OCI-LY7 (cell line): Measurements from ENCODE around the gene NFATC4. TPM values are rescaled to one million over a fixed set of nuclear protein-coding genes. Genes with fewer than 3 reads are reported as not detected.

Experiments
- BruUV-seq: library from RNA; stranded (reverse); fragments of 400-500 nt; replicated peaks from 2 replicates; lab custom pipeline; 2021; lab: Mats Ljungman, UMichigan
- CTCF ChIA-PET: fragments of 300-600 bp; sonication (Branson Sonifier 250); formaldehyde crosslinking; loops from one replicate; lab custom pipeline; 2022; ENCODE audit warnings: antibody characterized with exemption; ENCODE audit not compliant: unreplicated experiment; lab: Charles Lee
- POLR2A ChIA-PET: fragments of 300-600 bp; sonication (Branson Sonifier 250); formaldehyde crosslinking; loops from one replicate; lab custom pipeline; 2022; ENCODE audit warnings: antibody characterized with exemption; lab: Charles Lee
- DNase-seq: peaks from one replicate; pipeline ENCODE4 v3.0.0-alpha.2; 2015; ENCODE audit warnings: low spot score
- H2AFZ ChIP-seq: fragments of 200-600 bp; sonication (generic), shearing (Covaris generic); 2 replicates; pipeline ENCODE4 v1.6.1; 2014; ENCODE audit warnings: mild to moderate bottlenecking, antibody characterized with exemption, low read length, moderate library complexity
- H3K27ac ChIP-seq: fragments of 200-600 bp; sonication (generic); 2 replicates; pipeline ENCODE4 v1.5.1; 2014; ENCODE audit warnings: mixed run types, low read depth, mild to moderate bottlenecking, moderate library complexity, low read length, inconsistent platforms; ENCODE audit not compliant: poor library complexity, severe bottlenecking
- H3K36me3 ChIP-seq: fragments of 200-600 bp; sonication (generic); 2 replicates; pipeline ENCODE4 v1.6.1; 2014; ENCODE audit warnings: mild to moderate bottlenecking, antibody characterized with exemption, low read length, moderate library complexity, mixed read lengths; ENCODE audit not compliant: insufficient read depth
- H3K4me1 ChIP-seq: fragments of 200-600 bp; sonication (generic); 2 replicates; pipeline ENCODE4 v1.5.1; 2014; ENCODE audit warnings: mild to moderate bottlenecking, low read length; ENCODE audit not compliant: insufficient read depth, poor library complexity, severe bottlenecking
- H3K4me2 ChIP-seq: fragments of 200-600 bp; sonication (generic); 2 replicates; pipeline ENCODE4 v1.6.1; 2014; ENCODE audit warnings: mild to moderate bottlenecking, low read length
- H3K4me3 ChIP-seq: fragments of 200-600 bp; sonication (generic); 2 replicates; pipeline ENCODE4 v1.5.1; 2014; ENCODE audit warnings: mild to moderate bottlenecking, low read depth, low read length; ENCODE audit not compliant: poor library complexity, severe bottlenecking
- H3K79me2 ChIP-seq: fragments of 200-600 bp; sonication (generic); 2 replicates; pipeline ENCODE4 v1.6.1; 2016; ENCODE audit warnings: low read depth, mild to moderate bottlenecking, low read length, moderate library complexity, mixed read lengths; ENCODE audit not compliant: insufficient read depth
- H3K9me2 ChIP-seq: fragments of 200-600 bp; sonication (generic); 2 replicates; pipeline ENCODE4 v1.6.1; 2016; ENCODE audit warnings: mild to moderate bottlenecking, low read length, mixed read lengths; ENCODE audit not compliant: insufficient read depth
- H3K9me3 ChIP-seq: fragments of 200-600 bp; sonication (generic); 2 replicates; pipeline ENCODE4 v1.6.1; 2014; ENCODE audit warnings: mild to moderate bottlenecking, mixed run types, low read length, mixed read lengths
- H4K20me1 ChIP-seq: fragments of 200-600 bp; sonication (generic); 2 replicates; pipeline ENCODE4 v1.6.1; 2014; ENCODE audit warnings: mild to moderate bottlenecking, antibody characterized with exemption, low read length, moderate library complexity, mixed read lengths; ENCODE audit not compliant: insufficient read depth
- EZH2phosphoT487 ChIP-seq: fragments of 200-600 bp; sonication (generic); IDR thresholded peaks from 2 replicates; pipeline ENCODE4 v1.6.1; 2018; ENCODE audit warnings: low read depth, borderline replicate concordance, mild to moderate bottlenecking, mixed run types, antibody characterized with exemption, low read length, moderate library complexity, mixed read lengths
- intact Hi-C: fragments of 100-400 bp; cut with micrococcal nuclease; formaldehyde crosslinking; loops from one replicate; pipeline ENCODE4 v1.10.0; 2022; ENCODE audit not compliant: unreplicated experiment
- total RNA-seq, 2 experiments: library from RNA; depleted of rRNA in 1 of 2; stranded (reverse); fragments of >200 nt in 1 of 2; shearing (Covaris generic) in 1 of 2; gene quantifications; 2 replicates each; pipeline ENCODE4 v1.2.3, GENCODE V29; 2014 to 2022
- TF ChIP-seq, protein P1 (sequence below): fragments of 200-600 bp; sonication (generic); conservative IDR thresholded peaks from 2 replicates; pipeline ENCODE4 v1.5.1; 2014; ENCODE audit warnings: mild to moderate bottlenecking, antibody characterized with exemption, low read length, moderate library complexity, mixed read lengths

The NFATC4 gene
- total RNA-seq, 2 experiments from 2014 or later = 72.2 to 96.6 TPM

DNA sequence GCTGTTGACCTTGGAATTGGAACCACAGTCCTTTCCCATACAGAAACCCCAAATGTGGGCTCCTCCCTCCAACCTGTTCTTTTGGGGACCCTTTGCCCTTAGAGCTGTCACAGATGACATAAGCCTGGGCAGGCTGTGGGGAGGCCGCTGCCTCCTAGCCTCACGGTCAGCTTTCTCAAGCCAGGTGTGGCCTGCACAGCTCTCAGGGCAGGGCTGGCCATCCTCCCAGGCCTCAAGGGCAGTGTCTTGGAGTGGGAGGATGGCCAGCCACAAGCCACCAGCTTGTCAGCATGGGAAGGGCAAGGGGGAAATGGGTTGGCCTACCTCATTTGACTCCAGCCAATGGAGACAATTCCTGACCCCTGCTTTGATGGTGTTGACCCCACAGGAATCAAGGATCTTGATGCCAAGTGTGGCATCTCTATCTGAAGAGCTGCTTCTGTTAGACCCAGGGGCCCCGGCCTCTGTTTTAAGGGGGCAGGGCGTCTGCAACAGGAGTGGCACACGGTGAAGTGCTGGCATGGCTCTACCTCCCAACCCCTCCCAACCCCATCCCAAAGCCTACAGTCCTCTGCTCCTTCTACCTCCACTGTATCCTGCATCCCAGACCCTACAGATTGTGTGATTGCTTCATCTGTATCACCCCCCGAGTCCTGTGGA is 50.0 kb downstream of the NFATC4 start:
- TF ChIP-seq EZH2phosphoT487 = no peak
- TF ChIP-seq, protein P1, sequence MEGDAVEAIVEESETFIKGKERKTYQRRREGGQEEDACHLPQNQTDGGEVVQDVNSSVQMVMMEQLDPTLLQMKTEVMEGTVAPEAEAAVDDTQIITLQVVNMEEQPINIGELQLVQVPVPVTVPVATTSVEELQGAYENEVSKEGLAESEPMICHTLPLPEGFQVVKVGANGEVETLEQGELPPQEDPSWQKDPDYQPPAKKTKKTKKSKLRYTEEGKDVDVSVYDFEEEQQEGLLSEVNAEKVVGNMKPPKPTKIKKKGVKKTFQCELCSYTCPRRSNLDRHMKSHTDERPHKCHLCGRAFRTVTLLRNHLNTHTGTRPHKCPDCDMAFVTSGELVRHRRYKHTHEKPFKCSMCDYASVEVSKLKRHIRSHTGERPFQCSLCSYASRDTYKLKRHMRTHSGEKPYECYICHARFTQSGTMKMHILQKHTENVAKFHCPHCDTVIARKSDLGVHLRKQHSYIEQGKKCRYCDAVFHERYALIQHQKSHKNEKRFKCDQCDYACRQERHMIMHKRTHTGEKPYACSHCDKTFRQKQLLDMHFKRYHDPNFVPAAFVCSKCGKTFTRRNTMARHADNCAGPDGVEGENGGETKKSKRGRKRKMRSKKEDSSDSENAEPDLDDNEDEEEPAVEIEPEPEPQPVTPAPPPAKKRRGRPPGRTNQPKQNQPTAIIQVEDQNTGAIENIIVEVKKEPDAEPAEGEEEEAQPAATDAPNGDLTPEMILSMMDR = no peak
- CTCF ChIA-PET = no interaction called here
- no peaks in the 10 kb centered on the region for H3K4me1 ChIP-seq
- H3K4me2 ChIP-seq = no peak overlapping the region
- H3K79me2 ChIP-seq = no peaks in the 10 kb centered on the region
- H2AFZ ChIP-seq = no peak overlapping the region
- no peaks in the 10 kb centered on the region for H3K36me3 ChIP-seq
- BruUV-seq = no TSS peak
- POLR2A ChIA-PET = interaction anchor here (1.3 kb wide), 1 partner anchor 13 kb away, joined by 6 read pairs; the partner anchor contains the start of gene KHNYN
- H4K20me1 ChIP-seq = no peaks in the 10 kb centered on the region
- intact Hi-C loops = no loop called here
- DNase-seq = no peak
- H3K27ac ChIP-seq = no peak overlapping the region
- no peaks in the 10 kb centered on the region for H3K9me3 ChIP-seq
- no peaks in the 10 kb centered on the region for H3K9me2 ChIP-seq
- H3K4me3 ChIP-seq = no peak overlapping the region

DNA sequence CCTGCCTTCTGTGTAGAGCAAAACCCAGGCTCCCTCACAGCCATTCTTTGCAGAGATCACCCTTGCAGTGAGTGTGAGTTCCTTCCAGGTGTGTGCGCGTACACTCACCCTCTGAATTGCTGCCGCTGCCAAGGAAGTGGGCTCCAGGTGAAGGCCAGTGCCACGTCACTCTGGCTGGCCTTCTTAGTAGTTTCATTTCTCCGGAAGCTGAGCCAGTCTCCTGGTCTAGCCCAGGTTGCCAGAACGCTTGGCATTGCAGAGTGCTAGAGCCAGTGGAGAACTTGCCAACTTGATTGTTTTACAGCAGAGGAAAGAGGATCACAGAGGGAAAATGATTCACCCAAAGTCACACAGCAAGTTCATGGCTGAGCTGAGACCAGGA is 50.5 kb downstream of the NFATC4 start:
- H3K9me2 ChIP-seq = no peaks in the 10 kb centered on the region
- H3K4me3 ChIP-seq = no peak overlapping the region
- POLR2A ChIA-PET = interaction anchor here (1.2 to 1.3 kb wide), 2 partner anchors 12 to 57 kb away, joined by 3 to 6 read pairs; partner anchors contain the start of gene KHNYN
- no peak overlapping the region for H3K27ac ChIP-seq
- DNase-seq = no peak
- TF ChIP-seq, protein P1 = no peak
- no peak for TF ChIP-seq EZH2phosphoT487
- CTCF ChIA-PET = no interaction called here
- no peak overlapping the region for H2AFZ ChIP-seq
- no peaks in the 10 kb centered on the region for H3K79me2 ChIP-seq
- no TSS peak for BruUV-seq
- no peaks in the 10 kb centered on the region for H3K36me3 ChIP-seq
- H3K4me1 ChIP-seq = no peaks in the 10 kb centered on the region
- H3K9me3 ChIP-seq = no peaks in the 10 kb centered on the region
- H4K20me1 ChIP-seq = no peaks in the 10 kb centered on the region
- intact Hi-C loops = no loop called here
- no peak overlapping the region for H3K4me2 ChIP-seq

DNA sequence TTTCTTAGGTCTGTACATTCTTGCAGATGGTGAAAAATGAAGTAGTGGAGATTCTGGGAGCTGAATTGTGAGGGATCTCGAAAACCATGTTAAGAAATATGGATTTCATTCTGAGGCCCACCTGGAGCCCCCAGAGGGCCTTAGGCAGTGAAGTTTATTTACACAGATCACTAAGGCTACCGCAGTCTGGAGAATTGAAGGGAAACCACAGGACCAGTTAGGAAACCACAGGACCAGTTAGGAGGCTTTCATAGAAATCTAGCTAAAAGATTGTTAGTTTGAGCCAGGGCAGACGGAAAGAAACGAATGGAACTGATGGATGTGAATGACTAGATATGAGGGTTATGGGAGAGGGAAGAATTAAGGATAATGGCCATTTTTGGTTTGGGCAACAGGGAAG is 54.3 kb downstream of the NFATC4 start:
- H3K36me3 ChIP-seq = no peaks in the 10 kb centered on the region
- no peak for DNase-seq
- H3K79me2 ChIP-seq = no peaks in the 10 kb centered on the region
- H3K4me3 ChIP-seq = no peak overlapping the region
- H2AFZ ChIP-seq = no peak overlapping the region; the same call in 1 of the 2 replicates
- TF ChIP-seq EZH2phosphoT487 = no peak
- TF ChIP-seq, protein P1 = no peak
- no TSS peak for BruUV-seq
- no peaks in the 10 kb centered on the region for H4K20me1 ChIP-seq
- intact Hi-C loops = no loop called here
- no peak overlapping the region for H3K27ac ChIP-seq
- H3K4me2 ChIP-seq = no peak overlapping the region
- no peaks in the 10 kb centered on the region for H3K9me3 ChIP-seq
- ChIA-PET CTCF (no interaction called here), POLR2A (interaction anchor here (0.6 to 1.1 kb wide), 2 partner anchors 9 to 32 kb away, joined by 3 read pairs; no protein-coding TSS in a partner anchor)
- H3K4me1 ChIP-seq = peaks cover 5% of the 10 kb centered on the region
- H3K9me2 ChIP-seq = no peaks in the 10 kb centered on the region
